ENCODE data around the gene SEPTIN3. TPM values are rescaled to one million over a fixed set of nuclear protein-coding genes. Genes with fewer than 3 reads are reported as not detected.

SEPTIN3 gene
- polyA plus RNA-seq, 1 of the 3 experiments (the other 2 are of a cell fraction) = 0.35 TPM

- Histone ChIP-seq H3K4me3 (ENCODE audit: low read depth in 2 of 2, low read length in 1 of 2) (no peak overlapping the region), H3K9me3 (no peaks in the 10 kb centered on the region), H3K79me2 (ENCODE audit: insufficient read depth) (no peaks in the 10 kb centered on the region), H3K9me2 (no peaks in the 10 kb centered on the region), H3K4me1 (ENCODE audit: control insufficient read depth in 1 of 2, insufficient read depth in 2 of 2, low read depth in 1 of 2, low read length in 1 of 2) (peaks cover 0 to 5% of the 10 kb centered on the region in 2 experiments; a peak in 1 of 4 replicates), H3K9ac (no peak overlapping the region), H3K27ac (ENCODE audit: low read depth in 2 of 2, low read length in 1 of 2) (no peak overlapping the region), H3K36me3 (replicated peaks in 1 of 2; ENCODE audit: control insufficient read depth in 1 of 2, insufficient read depth in 2 of 2, low read length in 1 of 2) (no peaks in the 10 kb centered on the region), H3K4me2 (no peak overlapping the region), H2AFZ (ENCODE audit: low read depth) (no peak overlapping the region), H4K20me1 (ENCODE audit: insufficient read depth) (no peaks in the 10 kb centered on the region), H3K27me3 (ENCODE audit: insufficient read depth) (no peaks in the 10 kb centered on the region), H3F3A (replicated peaks; ENCODE audit: insufficient read depth) (no peaks in the 10 kb centered on the region)
- TF ChIP-seq USF2 (IDR thresholded peaks at IDR 0.05; ENCODE audit: borderline replicate concordance, low read depth, low read length) (no peak), MXI1 (IDR thresholded peaks at IDR 0.05; ENCODE audit: low read depth, low read length) (no peak)
- DNase-seq = no peak
- no CpG with 5 or more reads among the region's 4 CpGs for WGBS (ENCODE audit: low lambda C conversion rate)
- ChIA-PET POLR2A (no interaction called here), CTCF (interaction anchor here (0.7 kb wide), 1 partner anchor 9 kb away, joined by 3 read pairs; no protein-coding TSS in a partner anchor)
These were observed 34.3 kb upstream of the SEPTIN3 start for GRCh38 chr22:41935015-41935351.

GRCh38 chr22:41935509-41935908 lies 33.7 kb upstream of the SEPTIN3 start:
- H3K9ac ChIP-seq = no peak overlapping the region
- peaks cover 0 to 5% of the 10 kb centered on the region in 2 experiments; a peak in 1 of 4 replicates for H3K4me1 ChIP-seq (ENCODE audit: control insufficient read depth in 1 of 2, insufficient read depth in 2 of 2, low read depth in 1 of 2, low read length in 1 of 2)
- ChIA-PET CTCF (interaction anchor here (1.3 kb wide), 1 partner anchor 114 kb away, joined by 6 read pairs; no protein-coding TSS in a partner anchor), POLR2A (no interaction called here)
- H3K27me3 ChIP-seq (ENCODE audit: insufficient read depth) = no peaks in the 10 kb centered on the region
- DNase-seq = no peak
- no peaks in the 10 kb centered on the region for H3K9me3 ChIP-seq
- H4K20me1 ChIP-seq (ENCODE audit: insufficient read depth) = no peaks in the 10 kb centered on the region
- TF ChIP-seq NRF1 (IDR thresholded peaks at IDR 0.05; ENCODE audit: low read depth, low read length) (no peak), YY1 (IDR thresholded peaks at IDR 0.05; ENCODE audit: low read depth) (no peak), FOXM1 (IDR thresholded peaks at IDR 0.05; ENCODE audit: low read depth) (no peak), PBX3 (IDR thresholded peaks at IDR 0.05) (no peak), FOXJ3 (CRISPR knock-in tag; IDR thresholded peaks at IDR 0.05) (no peak), USF1 (IDR thresholded peaks at IDR 0.05; ENCODE audit: borderline replicate concordance, low read depth) (no peak), IRF3 (IDR thresholded peaks at IDR 0.05; ENCODE audit: low read depth, low read length) (no peak), MXI1 (IDR thresholded peaks at IDR 0.05; ENCODE audit: low read depth, low read length) (no peak), CHD2 (IDR thresholded peaks at IDR 0.05; ENCODE audit: low read length, partially characterized antibody) (no peak), TEAD4 (IDR thresholded peaks at IDR 0.05; ENCODE audit: borderline replicate concordance, insufficient read depth) (no peak), RCOR1 (IDR thresholded peaks at IDR 0.05; ENCODE audit: low read length) (no peak), ELF1 (IDR thresholded peaks at IDR 0.05) (no peak), GATA2 (CRISPR knock-in tag; IDR thresholded peaks at IDR 0.05) (no peak), FOSL2 (IDR thresholded peaks at IDR 0.05; ENCODE audit: borderline replicate concordance, low read depth) (no peak), NFIC (IDR thresholded peaks at IDR 0.05; ENCODE audit: borderline replicate concordance) (no peak), TAF1 (IDR thresholded peaks at IDR 0.05; ENCODE audit: borderline replicate concordance, low read depth, low read length) (no peak), SMC3 (IDR thresholded peaks at IDR 0.05; ENCODE audit: low read depth, low read length) (no peak)
- TF ChIP-seq, protein P1, sequence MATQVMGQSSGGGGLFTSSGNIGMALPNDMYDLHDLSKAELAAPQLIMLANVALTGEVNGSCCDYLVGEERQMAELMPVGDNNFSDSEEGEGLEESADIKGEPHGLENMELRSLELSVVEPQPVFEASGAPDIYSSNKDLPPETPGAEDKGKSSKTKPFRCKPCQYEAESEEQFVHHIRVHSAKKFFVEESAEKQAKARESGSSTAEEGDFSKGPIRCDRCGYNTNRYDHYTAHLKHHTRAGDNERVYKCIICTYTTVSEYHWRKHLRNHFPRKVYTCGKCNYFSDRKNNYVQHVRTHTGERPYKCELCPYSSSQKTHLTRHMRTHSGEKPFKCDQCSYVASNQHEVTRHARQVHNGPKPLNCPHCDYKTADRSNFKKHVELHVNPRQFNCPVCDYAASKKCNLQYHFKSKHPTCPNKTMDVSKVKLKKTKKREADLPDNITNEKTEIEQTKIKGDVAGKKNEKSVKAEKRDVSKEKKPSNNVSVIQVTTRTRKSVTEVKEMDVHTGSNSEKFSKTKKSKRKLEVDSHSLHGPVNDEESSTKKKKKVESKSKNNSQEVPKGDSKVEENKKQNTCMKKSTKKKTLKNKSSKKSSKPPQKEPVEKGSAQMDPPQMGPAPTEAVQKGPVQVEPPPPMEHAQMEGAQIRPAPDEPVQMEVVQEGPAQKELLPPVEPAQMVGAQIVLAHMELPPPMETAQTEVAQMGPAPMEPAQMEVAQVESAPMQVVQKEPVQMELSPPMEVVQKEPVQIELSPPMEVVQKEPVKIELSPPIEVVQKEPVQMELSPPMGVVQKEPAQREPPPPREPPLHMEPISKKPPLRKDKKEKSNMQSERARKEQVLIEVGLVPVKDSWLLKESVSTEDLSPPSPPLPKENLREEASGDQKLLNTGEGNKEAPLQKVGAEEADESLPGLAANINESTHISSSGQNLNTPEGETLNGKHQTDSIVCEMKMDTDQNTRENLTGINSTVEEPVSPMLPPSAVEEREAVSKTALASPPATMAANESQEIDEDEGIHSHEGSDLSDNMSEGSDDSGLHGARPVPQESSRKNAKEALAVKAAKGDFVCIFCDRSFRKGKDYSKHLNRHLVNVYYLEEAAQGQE (IDR thresholded peaks at IDR 0.05; ENCODE audit: low read depth, low read length) = no peak
- H3K79me2 ChIP-seq (ENCODE audit: insufficient read depth) = no peaks in the 10 kb centered on the region
- no peak overlapping the region for H3K4me3 ChIP-seq (ENCODE audit: low read depth in 2 of 2, low read length in 1 of 2)
- WGBS (ENCODE audit: low lambda C conversion rate) = 100% methylated on average over 1 of the region's 9 CpGs
- H3F3A ChIP-seq (replicated peaks; ENCODE audit: insufficient read depth) = peaks cover 1% of the 10 kb centered on the region
- H2AFZ ChIP-seq (ENCODE audit: low read depth) = no peak overlapping the region
- H3K4me2 ChIP-seq = no peak overlapping the region
- no peaks in the 10 kb centered on the region for H3K36me3 ChIP-seq (replicated peaks in 1 of 2; ENCODE audit: control insufficient read depth in 1 of 2, insufficient read depth in 2 of 2, low read length in 1 of 2)
- H3K9me2 ChIP-seq = no peaks in the 10 kb centered on the region
- no peak overlapping the region for H3K27ac ChIP-seq (ENCODE audit: low read depth in 2 of 2, low read length in 1 of 2)

Measured in SK-N-SH (cell line).